Right renal pelvis (tissue), 4 donors: ENCODE results near the gene ELAVL1. TPM values are rescaled to one million over a fixed set of nuclear protein-coding genes. Genes with fewer than 3 reads are reported as not detected.

Experiments
- DNase-seq, 4 donors: peaks; one replicate each; pipeline ENCODE4 v3.0.0-alpha.2; 2013; ENCODE audit warnings: low read depth in 4 of 4, low spot score in 3 of 4, missing footprints in 1 of 4
- polyA plus RNA-seq, 4 donors: library from polyadenylated mRNA; unstranded; fragments of 120-200 nt; gene quantifications; one replicate each; pipeline ENCODE4 v1.2.1, GENCODE V29; 2013; ENCODE audit not compliant: insufficient read length in 4 of 4

Gene ELAVL1
- polyA plus RNA-seq, 4 donors = 87.8 to 91.8 (median 89.0) TPM

GRCh38 chr19:7987114-7987768 is 18.2 kb downstream of the ELAVL1 start:
- no peak for DNase-seq

DNA sequence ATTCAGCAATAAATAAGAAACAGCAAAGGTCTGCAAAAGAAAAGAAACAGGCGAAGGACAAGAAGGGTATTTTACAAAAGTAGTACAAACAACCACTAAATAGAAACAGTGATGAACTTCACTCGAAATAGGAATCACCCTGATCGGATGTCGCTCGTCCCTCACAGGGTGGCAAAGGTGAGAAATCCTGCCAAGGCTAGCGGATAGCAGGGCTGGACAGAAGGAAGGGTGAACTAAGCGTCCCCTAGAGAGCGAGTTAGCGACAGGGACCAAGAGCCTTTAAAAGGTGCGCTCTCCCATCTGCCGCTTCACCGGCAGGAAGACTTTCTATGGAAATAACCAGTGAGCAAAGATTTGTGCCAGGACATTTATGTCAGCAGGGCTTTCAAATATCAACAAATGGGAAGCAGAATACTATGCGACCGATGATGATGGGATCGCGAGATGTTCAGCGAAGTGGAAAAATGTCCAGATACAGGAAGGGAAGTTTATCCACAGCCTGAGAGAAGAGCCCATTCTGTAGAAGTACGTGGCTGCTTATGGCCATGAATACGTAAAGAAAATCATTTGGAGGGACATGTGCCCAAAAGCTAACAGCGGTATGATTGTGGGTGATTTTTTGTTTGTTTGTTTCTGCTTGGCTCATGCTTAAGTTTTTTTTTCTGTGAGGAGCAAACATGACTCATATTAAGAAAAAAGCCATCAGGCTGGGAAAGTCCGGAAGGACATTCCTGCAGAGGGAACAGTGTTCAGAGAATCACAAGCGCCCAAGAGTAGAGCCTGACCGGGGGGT is 18.9 kb downstream of the ELAVL1 start:
- no peak for DNase-seq

DNA sequence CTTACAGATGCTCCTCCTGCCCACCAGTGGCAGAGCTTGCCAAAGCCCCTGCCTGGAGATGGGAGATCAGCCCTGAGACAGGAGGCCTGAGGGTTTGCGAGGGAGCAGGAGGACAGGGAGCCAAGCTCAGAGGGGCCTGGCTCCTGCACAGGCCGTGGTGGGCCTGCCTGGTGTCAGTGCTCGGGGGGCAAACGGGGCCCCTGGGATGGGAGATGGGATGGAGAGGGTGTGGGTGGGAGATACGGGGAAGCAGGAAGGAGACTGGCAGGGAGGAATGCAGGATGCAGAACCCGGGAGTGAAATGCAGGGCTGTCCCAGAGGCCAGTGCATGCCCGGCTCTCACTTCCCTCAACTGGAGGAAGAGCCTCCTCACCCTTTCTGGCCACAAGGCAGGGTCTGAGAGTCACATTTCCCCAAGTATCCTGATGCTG is 19.9 kb downstream of the ELAVL1 start:
- no peak for DNase-seq

GRCh38 chr19:7983995-7984837 is 21.2 kb downstream of the ELAVL1 start:
- DNase-seq = no peak

DNA sequence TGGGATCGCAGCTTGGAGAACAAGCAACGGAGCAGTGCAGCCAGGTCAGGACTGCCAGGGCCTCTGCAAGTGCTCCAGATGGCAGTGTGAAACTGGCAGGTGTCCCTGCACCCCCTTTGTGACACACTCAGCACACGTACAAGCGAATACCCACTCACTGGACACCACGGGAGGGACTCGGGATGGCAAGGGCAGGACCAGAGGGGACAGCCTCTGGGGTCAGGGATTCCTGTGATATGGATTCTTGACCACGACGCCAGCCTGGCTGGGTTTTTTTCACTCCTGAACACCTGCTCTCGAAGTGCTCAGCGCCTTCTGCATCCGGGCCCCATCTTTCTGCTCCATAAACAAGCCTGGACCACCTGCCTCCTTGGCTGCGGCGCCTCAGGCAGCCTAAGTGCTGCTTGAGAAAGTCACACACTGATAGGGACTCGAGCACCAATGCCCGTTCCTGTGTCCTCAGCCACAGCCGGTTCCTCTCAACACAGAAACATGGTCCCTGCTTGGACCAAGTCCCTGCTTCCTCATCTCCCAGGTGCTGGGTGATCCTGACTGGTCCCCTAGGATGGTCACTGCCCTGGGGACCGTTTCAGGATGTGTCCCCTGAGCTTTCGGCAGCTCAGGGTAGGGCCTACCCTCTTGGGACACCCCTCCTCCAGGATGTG is 22.0 kb downstream of the ELAVL1 start:
- no peak for DNase-seq

GRCh38 chr19:7982651-7983099 is 22.8 kb downstream of the ELAVL1 start:
- DNase-seq = no peak

DNA sequence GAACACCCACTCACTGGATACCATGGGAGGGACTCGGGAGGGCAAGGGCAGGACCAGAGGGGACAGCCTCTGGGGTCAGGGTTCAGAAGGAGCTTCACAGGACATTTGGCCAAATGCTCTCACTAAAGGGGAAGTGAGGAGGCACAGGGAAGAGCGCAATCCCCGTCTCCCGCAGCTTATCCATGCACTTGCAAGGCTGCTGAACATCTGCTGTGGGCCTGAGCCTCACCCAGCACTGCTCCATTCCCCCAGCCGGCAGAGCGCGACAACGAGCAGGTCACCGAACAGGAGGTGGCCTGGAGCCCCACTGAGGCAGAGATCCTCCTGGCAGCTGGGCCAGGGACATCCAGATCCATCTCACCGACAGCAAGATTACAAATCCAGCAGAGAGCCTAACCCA is 23.3 kb downstream of the ELAVL1 start:
- DNase-seq = no peak

DNA sequence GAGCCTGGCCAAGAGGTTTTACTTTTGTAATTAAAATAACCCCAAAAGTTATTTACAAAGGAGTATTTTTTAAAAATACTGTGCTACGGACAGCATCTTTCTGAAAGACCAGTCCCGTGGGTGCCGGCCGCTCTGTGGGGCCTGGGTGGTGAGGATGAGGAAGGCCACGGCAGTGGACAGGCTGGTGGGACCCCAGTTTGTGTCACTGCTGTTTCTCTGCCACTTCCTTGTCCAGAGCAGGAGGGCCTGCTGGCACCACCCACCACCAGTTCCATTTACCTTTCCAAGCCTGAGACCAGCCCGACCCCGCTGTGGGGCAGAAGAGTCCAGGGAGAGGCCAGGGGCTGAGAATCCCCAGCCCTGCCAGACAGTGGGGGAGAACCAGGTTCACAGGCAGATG is 23.8 kb downstream of the ELAVL1 start:
- no peak for DNase-seq

DNA sequence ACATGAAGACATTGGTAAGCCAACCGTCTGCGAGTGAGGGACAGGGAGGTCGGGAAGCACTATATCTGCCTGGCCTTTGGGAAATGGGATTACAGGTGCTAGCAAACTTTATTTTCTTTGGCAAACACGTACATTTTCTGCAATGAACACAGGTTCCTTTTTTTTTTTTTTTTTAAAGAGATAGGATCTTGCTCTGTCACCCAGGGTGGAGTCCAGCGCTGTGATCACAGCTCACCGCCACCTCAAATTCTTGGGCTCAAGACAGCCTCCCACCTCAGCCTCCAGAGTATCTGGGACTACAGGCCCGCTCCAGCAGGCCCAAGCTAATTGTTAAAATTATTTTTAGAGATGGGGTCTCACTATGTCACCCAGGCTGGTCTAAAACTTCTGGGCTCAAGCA is 24.2 kb downstream of the ELAVL1 start:
- no peak for DNase-seq

DNA sequence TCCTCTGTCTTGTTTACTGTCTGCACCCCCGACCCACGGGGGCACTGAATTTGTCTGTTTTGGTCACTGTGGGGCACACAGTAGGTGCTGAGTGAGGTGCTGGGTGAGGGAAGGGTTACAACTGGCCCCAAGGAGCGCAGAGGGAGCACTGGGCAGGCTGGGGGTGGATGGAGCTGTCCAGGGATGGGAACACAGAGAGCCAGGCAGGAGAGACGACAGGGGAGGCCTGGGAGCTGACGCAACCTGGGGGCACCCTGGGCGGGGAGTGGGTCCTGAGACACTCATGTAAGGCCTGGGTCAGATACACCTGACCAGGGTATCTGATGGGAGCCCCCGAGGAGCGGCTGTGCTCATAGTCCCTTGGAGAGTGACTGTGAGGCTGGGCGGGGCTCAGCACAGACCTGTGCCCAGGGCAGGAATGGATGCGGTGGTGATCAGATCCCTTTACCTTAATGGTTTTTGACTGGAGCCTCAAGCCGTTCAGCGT is 24.8 kb downstream of the ELAVL1 start:
- no peak for DNase-seq

- DNase-seq = no peak
These were observed 25.3 kb downstream of the ELAVL1 start for GRCh38 chr19:7980168-7980567.

DNA sequence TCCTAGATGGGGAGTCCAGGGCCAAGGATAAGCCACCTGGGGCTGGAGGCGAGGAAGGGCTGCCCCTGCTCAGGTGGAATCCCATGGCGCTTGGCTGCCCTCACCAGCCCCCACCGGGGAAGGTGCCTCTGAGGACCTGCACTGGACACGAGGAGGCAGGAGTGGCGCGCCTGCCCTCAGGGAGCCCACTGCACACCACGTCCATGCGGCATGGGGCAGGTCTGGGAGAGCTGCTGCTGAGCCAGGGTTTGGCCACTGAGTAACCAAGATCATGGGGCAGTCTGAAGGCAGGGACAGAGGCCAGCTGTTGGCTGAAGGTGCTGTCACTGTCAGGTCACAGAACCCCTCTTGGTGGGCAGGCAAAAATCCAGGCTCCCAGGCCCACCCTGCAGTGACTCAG is 25.9 kb downstream of the ELAVL1 start:
- no peak for DNase-seq

- no peak for DNase-seq
These were observed 26.4 kb downstream of the ELAVL1 start for GRCh38 chr19:7979011-7979410.

GRCh38 chr19:7978179-7978825 is 27.1 kb downstream of the ELAVL1 start:
- DNase-seq = no peak

DNA sequence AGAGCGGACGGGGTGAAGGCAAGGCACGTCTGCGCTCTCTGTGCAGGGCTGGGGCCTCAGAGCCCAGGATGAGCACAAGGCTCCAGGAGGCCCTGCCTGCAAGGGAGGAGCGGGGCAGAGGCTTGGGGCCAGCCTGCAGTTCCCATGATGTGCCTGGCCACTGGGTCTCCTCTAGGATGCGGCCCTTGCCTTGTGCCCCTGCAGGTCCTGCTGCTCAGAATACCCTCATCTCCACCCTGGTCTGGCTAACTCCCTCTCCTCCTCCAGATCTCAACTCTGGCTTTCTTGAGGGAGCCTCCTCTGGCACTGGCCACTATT is 27.8 kb downstream of the ELAVL1 start:
- no peak for DNase-seq

DNA sequence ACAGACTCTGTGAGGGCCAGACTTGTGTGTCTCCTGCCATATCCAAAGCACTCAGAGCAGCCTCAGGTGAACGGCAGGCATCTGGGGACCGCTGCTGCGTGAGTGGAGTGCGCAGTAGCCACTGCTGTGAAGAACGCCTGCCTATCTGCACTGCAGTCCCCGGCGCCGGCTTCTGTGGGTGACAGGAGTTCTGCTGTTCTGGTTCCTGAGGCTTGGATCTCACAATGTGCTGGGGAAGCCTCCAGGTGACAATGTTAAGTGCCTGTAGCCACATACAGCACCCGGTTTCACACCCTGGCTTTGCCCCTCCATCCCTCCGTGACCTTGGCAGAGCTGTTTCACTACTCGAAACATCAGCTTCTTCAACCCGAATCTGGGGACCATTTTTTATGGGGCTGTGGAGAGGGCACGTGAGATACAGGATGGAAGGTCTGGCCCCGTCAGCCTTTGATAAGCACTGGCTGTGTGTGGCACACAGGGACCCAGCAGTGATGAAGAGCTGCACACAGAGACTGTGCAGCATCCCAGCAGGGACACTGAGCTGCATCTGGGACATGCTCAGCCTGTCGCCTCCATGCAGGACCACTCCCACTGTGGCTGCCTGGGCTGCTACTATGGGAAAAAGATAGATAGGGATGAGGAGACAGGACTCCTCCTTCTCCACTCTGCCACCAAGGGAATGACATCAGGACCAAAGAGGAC is 28.3 kb downstream of the ELAVL1 start:
- no peak for DNase-seq

- no peak for DNase-seq
These were observed 29.0 kb downstream of the ELAVL1 start for GRCh38 chr19:7976461-7976860.

- DNase-seq = no peak
These were observed 30.4 kb downstream of the ELAVL1 start for GRCh38 chr19:7975037-7975436.

DNA sequence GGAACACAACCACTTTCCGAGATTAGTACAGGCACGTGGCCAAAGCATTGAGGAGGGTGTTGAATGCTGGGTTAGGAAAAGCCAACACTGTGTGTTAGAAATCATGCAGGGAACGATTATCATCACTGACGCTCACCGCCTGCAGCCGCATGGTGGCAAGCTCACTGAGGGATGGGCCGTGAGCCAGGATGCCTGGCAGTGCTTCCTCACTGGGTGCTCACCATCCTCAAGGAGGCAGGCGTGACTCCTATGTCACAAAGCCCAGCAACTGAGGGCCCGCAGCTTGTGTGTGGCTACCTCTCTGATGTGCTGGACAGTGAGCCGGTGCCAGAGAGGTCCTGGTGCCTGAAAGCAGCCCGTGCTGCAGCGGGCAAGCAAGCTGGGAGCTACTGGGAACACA is 31.6 kb downstream of the ELAVL1 start:
- no peak for DNase-seq
